ENCODE results near the gene YAF2.

DNA sequence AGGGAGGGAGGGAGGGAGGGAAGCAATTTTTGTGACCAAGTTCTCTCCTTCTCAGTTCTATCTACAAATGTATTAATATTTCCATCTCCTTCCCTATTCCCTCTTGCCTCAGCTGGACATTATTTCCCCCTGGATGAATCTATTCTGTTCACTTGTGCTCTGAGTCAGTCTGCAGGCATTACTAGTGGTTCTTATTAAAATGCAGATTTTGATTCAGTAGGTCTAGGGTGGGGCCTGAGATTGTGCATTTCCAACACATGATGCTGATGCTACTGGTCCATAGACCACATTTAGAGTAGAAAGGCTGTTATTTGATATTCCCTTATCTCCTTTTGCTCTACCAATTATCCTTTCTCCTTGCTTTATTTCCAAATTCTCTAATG, 40.1 kb upstream of the YAF2 start:
- TF ChIP-seq CTCF (IDR thresholded peaks at IDR 0.05), result no peak
- no peak for TF ChIP-seq POLR2A (IDR thresholded peaks at IDR 0.05)
